HepG2 (cell line): Measurements from ENCODE around the gene MYH9.

Source experiments
- CHD2 ChIP-seq: IDR thresholded peaks from 2 replicates; pipeline ENCODE4 v1.6.1; 2011; ENCODE audit warnings: low read depth, low read length, improper control_type of control experiment
- CREB1 ChIP-seq, 2 experiments: fragments of 450-650 bp in 1 of 2; IDR thresholded peaks; 2 replicates each; pipeline ENCODE4 v1.6.1; 2016 to 2017; ENCODE audit warnings: control low read depth in 1 of 2, mild to moderate bottlenecking in 1 of 2, missing compliant biosample characterization in 1 of 2, missing genetic modification characterization in 1 of 2
- FOXA3 ChIP-seq: IDR thresholded peaks from 2 replicates; pipeline ENCODE4 v1.6.1; 2016; ENCODE audit warnings: missing genetic modification reagents, missing compliant biosample characterization
- FOXM1 ChIP-seq: sonication (generic); formaldehyde crosslinking; IDR thresholded peaks from 2 replicates; pipeline ENCODE4 v1.5.0; 2020; ENCODE audit warnings: missing genetic modification reagents
- MAFG ChIP-seq: sonication (generic); formaldehyde crosslinking; IDR thresholded peaks from 2 replicates; pipeline ENCODE4 v1.5.1; 2020; ENCODE audit warnings: mild to moderate bottlenecking, missing genetic modification reagents
- NFYB ChIP-seq: sonication (generic); formaldehyde crosslinking; IDR thresholded peaks from 2 replicates; pipeline ENCODE4 v1.4.0; 2020; ENCODE audit warnings: missing genetic modification reagents
- POLR2AphosphoS2 ChIP-seq: IDR thresholded peaks from 2 replicates; pipeline ENCODE4 v1.6.1; 2011; ENCODE audit warnings: low read depth, low read length, improper control_type of control experiment
- POLR2AphosphoS5 ChIP-seq: IDR thresholded peaks from 2 replicates; pipeline ENCODE4 v1.6.1; 2012; ENCODE audit warnings: low read depth, low read length
- ZFX ChIP-seq: sonication (generic); formaldehyde crosslinking; IDR thresholded peaks from 2 replicates; pipeline ENCODE4 v1.4.0; 2020; ENCODE audit warnings: mild to moderate bottlenecking, low read depth, missing genetic modification reagents, moderate library complexity
- ZNF281 ChIP-seq: sonication (generic); formaldehyde crosslinking; IDR thresholded peaks from 2 replicates; pipeline ENCODE4 v1.4.0; 2020; ENCODE audit warnings: missing genetic modification reagents, borderline replicate concordance
- ZNF670 ChIP-seq: sonication (generic); formaldehyde crosslinking; IDR thresholded peaks from 2 replicates; pipeline ENCODE4 v1.8.0; 2022; ENCODE audit warnings: mild to moderate bottlenecking, missing genetic modification reagents, borderline replicate concordance
- TF ChIP-seq, protein P1 (sequence below): sonication (generic); formaldehyde crosslinking; IDR thresholded peaks from 2 replicates; pipeline ENCODE4 v1.5.0; 2020; ENCODE audit warnings: mild to moderate bottlenecking, missing genetic modification reagents, moderate library complexity
- TF ChIP-seq, protein P2 (sequence below): IDR thresholded peaks from 2 replicates; pipeline ENCODE4 v1.6.1; 2016; ENCODE audit warnings: missing biosample characterization, missing genetic modification reagents, low read depth

DNA sequence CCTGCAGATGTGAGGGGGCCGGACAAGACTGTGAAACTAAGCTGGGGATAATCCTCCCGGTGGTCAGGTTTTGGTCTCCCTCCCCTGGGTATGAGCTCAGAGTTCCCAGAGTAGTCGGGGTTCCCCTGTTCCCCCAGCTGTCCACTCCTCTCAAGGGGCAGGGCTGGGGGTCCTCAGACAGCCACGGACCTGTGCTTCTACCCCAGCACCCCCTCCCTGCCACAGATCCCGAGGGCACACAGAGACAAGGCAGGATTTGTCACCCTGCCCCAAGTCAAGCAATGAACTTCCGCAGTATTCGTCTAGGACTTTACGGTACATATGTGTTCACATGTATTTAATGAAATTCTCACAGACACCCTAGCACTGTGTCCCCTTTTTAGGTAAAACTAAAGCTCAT is 89.6 kb downstream of the MYH9 start:
- TF ChIP-seq POLR2AphosphoS5 (no peak), NFYB (CRISPR knock-in tag) (no peak), ZFX (CRISPR knock-in tag) (no peak), CHD2 (no peak), ZNF281 (CRISPR knock-in tag) (no peak), CREB1 (IDR thresholded peaks at IDR 0.05) (no peak), CREB1 (CRISPR knock-in tag; IDR thresholded peaks at IDR 0.05) (no peak), FOXA3 (CRISPR knock-in tag) (no peak), POLR2AphosphoS2 (no peak), ZNF670 (CRISPR knock-in tag) (no peak), FOXM1 (no peak), MAFG (no peak)
- TF ChIP-seq, protein P1, sequence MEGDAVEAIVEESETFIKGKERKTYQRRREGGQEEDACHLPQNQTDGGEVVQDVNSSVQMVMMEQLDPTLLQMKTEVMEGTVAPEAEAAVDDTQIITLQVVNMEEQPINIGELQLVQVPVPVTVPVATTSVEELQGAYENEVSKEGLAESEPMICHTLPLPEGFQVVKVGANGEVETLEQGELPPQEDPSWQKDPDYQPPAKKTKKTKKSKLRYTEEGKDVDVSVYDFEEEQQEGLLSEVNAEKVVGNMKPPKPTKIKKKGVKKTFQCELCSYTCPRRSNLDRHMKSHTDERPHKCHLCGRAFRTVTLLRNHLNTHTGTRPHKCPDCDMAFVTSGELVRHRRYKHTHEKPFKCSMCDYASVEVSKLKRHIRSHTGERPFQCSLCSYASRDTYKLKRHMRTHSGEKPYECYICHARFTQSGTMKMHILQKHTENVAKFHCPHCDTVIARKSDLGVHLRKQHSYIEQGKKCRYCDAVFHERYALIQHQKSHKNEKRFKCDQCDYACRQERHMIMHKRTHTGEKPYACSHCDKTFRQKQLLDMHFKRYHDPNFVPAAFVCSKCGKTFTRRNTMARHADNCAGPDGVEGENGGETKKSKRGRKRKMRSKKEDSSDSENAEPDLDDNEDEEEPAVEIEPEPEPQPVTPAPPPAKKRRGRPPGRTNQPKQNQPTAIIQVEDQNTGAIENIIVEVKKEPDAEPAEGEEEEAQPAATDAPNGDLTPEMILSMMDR: no peak
- TF ChIP-seq, protein P2, sequence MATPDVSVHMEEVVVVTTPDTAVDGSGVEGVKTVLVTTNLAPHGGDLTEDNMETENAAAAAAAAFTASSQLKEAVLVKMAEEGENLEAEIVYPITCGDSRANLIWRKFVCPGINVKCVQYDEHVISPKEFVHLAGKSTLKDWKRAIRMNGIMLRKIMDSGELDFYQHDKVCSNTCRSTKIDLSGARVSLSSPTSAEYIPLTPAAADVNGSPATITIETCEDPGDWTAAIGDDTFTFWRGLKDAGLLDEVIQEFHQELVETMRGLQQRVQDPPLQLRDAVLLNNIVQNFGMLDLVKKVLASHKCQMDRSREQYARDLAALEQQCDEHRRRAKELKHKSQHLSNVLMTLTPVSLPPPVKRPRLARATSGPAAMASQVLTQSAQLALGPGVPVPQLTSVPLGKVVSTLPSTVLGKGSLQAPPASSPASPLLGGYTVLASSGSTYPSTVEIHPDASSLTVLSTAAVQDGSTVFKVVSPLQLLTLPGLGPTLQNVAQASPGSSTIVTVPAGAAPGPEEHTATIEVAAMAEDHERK (CRISPR knock-in tag): no peak
